NCI-H526 treated with DMSO at 0.1 percent for 48 hours (cell line): Measurements from ENCODE around the gene ANKRD63.

Experiments used
- DNase-seq: peaks from one replicate; lab custom pipeline; 2025; lab: John Stamatoyannopoulos, UW

ANKRD63 gene

GRCh38 chr15:40282869-40283614 lies at the start of gene ANKRD63:
ANKRD63 (minus strand) TSS chr15:40283064; CDS start chr15:40282586, 478 bp downstream.
- no peak for DNase-seq

GRCh38 chr15:40332113-40332781 lies 49.4 kb upstream of the ANKRD63 start:
- DNase-seq = no peak

- no peak for DNase-seq
Observed at GRCh38 chr15:40331637-40332036, 48.8 kb upstream of the ANKRD63 start.

GRCh38 chr15:40331026-40331425 lies 48.2 kb upstream of the ANKRD63 start:
- DNase-seq = no peak

- DNase-seq = no peak
Observed at GRCh38 chr15:40330368-40330836, 47.5 kb upstream of the ANKRD63 start.

- DNase-seq = no peak
Observed at GRCh38 chr15:40329804-40330203, 46.9 kb upstream of the ANKRD63 start.

GRCh38 chr15:40328751-40329150 lies 45.9 kb upstream of the ANKRD63 start:
- DNase-seq = no peak

- DNase-seq = no peak
Observed at GRCh38 chr15:40328176-40328575, 45.3 kb upstream of the ANKRD63 start.

- no peak for DNase-seq
Observed at GRCh38 chr15:40327457-40327856, 44.6 kb upstream of the ANKRD63 start.

- DNase-seq = no peak
Observed at GRCh38 chr15:40325700-40326099, 42.8 kb upstream of the ANKRD63 start.

GRCh38 chr15:40325188-40325587 lies 42.3 kb upstream of the ANKRD63 start:
- no peak for DNase-seq

GRCh38 chr15:40323953-40324937 lies 41.4 kb upstream of the ANKRD63 start:
- DNase-seq = no peak

- DNase-seq = peak; percentile 88
Observed at GRCh38 chr15:40323239-40323952, 40.5 kb upstream of the ANKRD63 start, which contains the start of gene INAFM2. INAFM2 (plus strand) TSS chr15:40323692; CDS start chr15:40324056, 364 bp downstream.

GRCh38 chr15:40322531-40323238 lies 39.8 kb upstream of the ANKRD63 start:
- DNase-seq = no peak

- DNase-seq = peak; percentile 72
Observed at GRCh38 chr15:40320931-40321371, 38.1 kb upstream of the ANKRD63 start.

GRCh38 chr15:40320409-40320808 lies 37.5 kb upstream of the ANKRD63 start:
- no peak for DNase-seq

GRCh38 chr15:40317580-40317979 lies 34.7 kb upstream of the ANKRD63 start:
- DNase-seq = no peak

- no peak for DNase-seq
Observed at GRCh38 chr15:40316931-40317330, 34.1 kb upstream of the ANKRD63 start.

GRCh38 chr15:40314723-40315276 lies 31.9 kb upstream of the ANKRD63 start:
- DNase-seq = no peak
